Tibial nerve (tissue), 4 donors: Measurements from ENCODE around the gene HDAC2.

ENCODE experiments used
- EP300 ChIP-seq, 2 donors: sonication (generic); formaldehyde crosslinking; IDR thresholded peaks; one replicate each; pipeline ENCODE4 v1.6.1; 2017; ENCODE audit warnings: antibody characterized with exemption in 2 of 2, mild to moderate bottlenecking in 1 of 2
- TF ChIP-seq, protein P1 (sequence below), 5 experiments: fragments of 200-600 bp in 3 of 5; fragments of 450-650 bp in 2 of 5; sonication (generic) in 3 of 5; IDR thresholded peaks; one replicate each; pipeline ENCODE4 v1.5.1; 2016 to 2019; ENCODE audit warnings: antibody characterized with exemption in 5 of 5, mild to moderate bottlenecking in 3 of 5, moderate library complexity in 2 of 5

GRCh38 chr6:113888956-113889630, 81.9 kb downstream of the HDAC2 start:
- TF ChIP-seq, protein P1, sequence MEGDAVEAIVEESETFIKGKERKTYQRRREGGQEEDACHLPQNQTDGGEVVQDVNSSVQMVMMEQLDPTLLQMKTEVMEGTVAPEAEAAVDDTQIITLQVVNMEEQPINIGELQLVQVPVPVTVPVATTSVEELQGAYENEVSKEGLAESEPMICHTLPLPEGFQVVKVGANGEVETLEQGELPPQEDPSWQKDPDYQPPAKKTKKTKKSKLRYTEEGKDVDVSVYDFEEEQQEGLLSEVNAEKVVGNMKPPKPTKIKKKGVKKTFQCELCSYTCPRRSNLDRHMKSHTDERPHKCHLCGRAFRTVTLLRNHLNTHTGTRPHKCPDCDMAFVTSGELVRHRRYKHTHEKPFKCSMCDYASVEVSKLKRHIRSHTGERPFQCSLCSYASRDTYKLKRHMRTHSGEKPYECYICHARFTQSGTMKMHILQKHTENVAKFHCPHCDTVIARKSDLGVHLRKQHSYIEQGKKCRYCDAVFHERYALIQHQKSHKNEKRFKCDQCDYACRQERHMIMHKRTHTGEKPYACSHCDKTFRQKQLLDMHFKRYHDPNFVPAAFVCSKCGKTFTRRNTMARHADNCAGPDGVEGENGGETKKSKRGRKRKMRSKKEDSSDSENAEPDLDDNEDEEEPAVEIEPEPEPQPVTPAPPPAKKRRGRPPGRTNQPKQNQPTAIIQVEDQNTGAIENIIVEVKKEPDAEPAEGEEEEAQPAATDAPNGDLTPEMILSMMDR (IDR thresholded peaks at IDR 0.05) = no peak
- no peak for TF ChIP-seq EP300 (IDR thresholded peaks at IDR 0.05)
